Kidney (tissue), 11 donors: ENCODE data around the gene PVRIG. TPM values are rescaled to one million over a fixed set of nuclear protein-coding genes. Genes with fewer than 3 reads are reported as not detected.
"Not testable (repeated sequence)": the region's sequence is repeated elsewhere in the genome, so short reads cannot be mapped to it uniquely, and the experiment has no call there.

Experiments
- DNase-seq, 5 donors: peaks; one replicate each; pipeline ENCODE4 v3.0.0-alpha.2; 2013 to 2020
- FAIRE-seq: peaks from 2 replicates; lab custom pipeline; 2012; peaks lifted over from hg19 to GRCh38; lab: Jason Lieb, UNC
- H3K27ac ChIP-seq, 2 donors: one replicate each; pipeline ENCODE4 v1.7.0; 2013; ENCODE audit warnings: low read depth in 2 of 2, low read length in 2 of 2, inconsistent platforms in 1 of 2
- H3K27me3 ChIP-seq: one replicate; pipeline ENCODE4 v1.7.1; 2013; ENCODE audit warnings: low read length, inconsistent platforms; ENCODE audit not compliant: control insufficient read depth, insufficient read depth
- H3K36me3 ChIP-seq, 3 donors: one replicate each; pipeline versions ENCODE4 v1.7.0 to v1.7.1; 2013; ENCODE audit warnings: low read length in 3 of 3, control low read depth in 1 of 3, inconsistent platforms in 1 of 3; ENCODE audit not compliant: insufficient read depth in 3 of 3, control insufficient read depth in 2 of 3
- H3K4me1 ChIP-seq, 3 donors: one replicate each; pipeline versions ENCODE4 v1.7.0 to v1.7.1; 2013; ENCODE audit warnings: low read length in 3 of 3, inconsistent platforms in 1 of 3, low read depth in 1 of 3; ENCODE audit not compliant: control insufficient read depth in 2 of 3, insufficient read depth in 2 of 3
- H3K4me3 ChIP-seq, 3 donors: one replicate each; pipeline versions ENCODE4 v1.7.0 to v1.8.1; 2013; ENCODE audit warnings: low read length in 3 of 3, control low read depth in 1 of 3, inconsistent platforms in 1 of 3
- H3K9ac ChIP-seq, 3 donors: one replicate each; pipeline versions ENCODE4 v1.7.0 to v1.7.1; 2013; ENCODE audit warnings: low read length in 3 of 3, control low read depth in 1 of 3, inconsistent platforms in 1 of 3
- H3K9me3 ChIP-seq, 3 donors: one replicate each; pipeline versions ENCODE4 v1.7.0 to v1.7.1; 2013; ENCODE audit warnings: low read length in 3 of 3, control low read depth in 1 of 3, inconsistent platforms in 1 of 3; ENCODE audit not compliant: control insufficient read depth in 2 of 3, insufficient read depth in 1 of 3
- intact Hi-C: fragments of 100-400 bp; cut with DNase I; formaldehyde crosslinking; loops from one replicate; pipeline ENCODE4 v1.11.1; 2022
- polyA plus RNA-seq: library from polyadenylated mRNA; stranded (reverse); fragments of 350-450 nt; fragmentation: Illumina TruSeq; extraction: RNeasy Lipid Tissue Mini Kit (QIAGEN cat#74804); gene quantifications from one replicate; pipeline ENCODE4 v1.2.3, GENCODE V29; 2014; ENCODE audit warnings: low read depth, low replicate concordance; ENCODE audit not compliant: insufficient read depth
- total RNA-seq: library from RNA; stranded (reverse); fragmentation: NEBNext Ultra II Directional; extraction: Animal tissue kit (Norgen Biotek cat#: 25700); gene quantifications from one replicate; pipeline ENCODE4 v1.2.1, GENCODE V29; 2021
- donor health status: control.
- donor health status: control.
- donor health status: DM: yes; HTN: yes; CAD: no.
- donor health status: Normal renal cell carcinoma (clear cell type).

The PVRIG gene
- total and polyA plus RNA-seq, 2 donors from 2014 or later, result 3.2 TPM; not detected in 1

GRCh38 chr7:100270046-100270918 lies 50.5 kb downstream of the PVRIG start:
- FAIRE-seq, result not testable (repeated sequence)

More at GRCh38 chr7:100270046-100270918, 50.5 kb downstream of the PVRIG start:
- intact Hi-C loops, H3K27me3 ChIP-seq, H3K36me3 ChIP-seq, H3K9me3 ChIP-seq, H3K4me1 ChIP-seq: not testable (repeated sequence)
- DNase-seq, result peak; percentile 24 to 86 (median 37)
- Histone ChIP-seq H3K4me3 (peak overlapping the region; percentile 48 to 59 (median 50)), H3K9ac (peak overlapping the region in 1 of 3 donors; percentile 61), H3K27ac (peak overlapping the region; percentile 54 to 80)

Other genes with a start within 250 kb of the PVRIG start
- 10.0 TPM for gene AZGP1, start 243.9 kb upstream of the PVRIG start, total RNA-seq
- 198 TPM for gene AZGP1, start 243.9 kb upstream of the PVRIG start, polyA plus RNA-seq
- 76.6 TPM for gene ZKSCAN1, start 204.4 kb upstream of the PVRIG start, total RNA-seq
- 7.7 TPM for gene ZKSCAN1, start 204.4 kb upstream of the PVRIG start, polyA plus RNA-seq
- 12.4 TPM for gene ZSCAN21, start 170.2 kb upstream of the PVRIG start, total RNA-seq
- 10.8 TPM for gene ZSCAN21, start 170.2 kb upstream of the PVRIG start, polyA plus RNA-seq
- gene ZNF3, start 138.2 kb upstream of the PVRIG start, total RNA-seq, result 30.8 TPM
- gene ZNF3, start 138.2 kb upstream of the PVRIG start, polyA plus RNA-seq, result 15.8 TPM
- 89.1 TPM for gene COPS6, start 131.0 kb upstream of the PVRIG start, total RNA-seq
- 166 TPM for gene COPS6, start 131.0 kb upstream of the PVRIG start, polyA plus RNA-seq
- gene MCM7, start 118.6 kb upstream of the PVRIG start, total RNA-seq, result 47.2 TPM
- 21.0 TPM for gene MCM7, start 118.6 kb upstream of the PVRIG start, polyA plus RNA-seq
- gene AP4M1, start 118.3 kb upstream of the PVRIG start, total RNA-seq, result 22.8 TPM
- 16.4 TPM for gene AP4M1, start 118.3 kb upstream of the PVRIG start, polyA plus RNA-seq
- 62.7 TPM for gene TAF6, start 100.6 kb upstream of the PVRIG start, total RNA-seq
- 41.3 TPM for gene TAF6, start 100.6 kb upstream of the PVRIG start, polyA plus RNA-seq
- gene CNPY4, start 100.3 kb upstream of the PVRIG start, total RNA-seq, result 11.6 TPM
- 22.0 TPM for gene CNPY4, start 100.3 kb upstream of the PVRIG start, polyA plus RNA-seq
- 2.4 TPM for gene MBLAC1, start 93.0 kb upstream of the PVRIG start, total RNA-seq
- 3.7 TPM for gene MBLAC1, start 93.0 kb upstream of the PVRIG start, polyA plus RNA-seq
- 122 TPM for gene LAMTOR4, start 71.0 kb upstream of the PVRIG start, total RNA-seq
- 470 TPM for gene LAMTOR4, start 71.0 kb upstream of the PVRIG start, polyA plus RNA-seq
- gene TRAPPC14, start 61.2 kb upstream of the PVRIG start, total RNA-seq, result 27.1 TPM
- 14.8 TPM for gene TRAPPC14, start 61.2 kb upstream of the PVRIG start, polyA plus RNA-seq
- 3.2 TPM for gene GAL3ST4, start 51.3 kb upstream of the PVRIG start, total RNA-seq
- gene GAL3ST4, start 51.3 kb upstream of the PVRIG start, polyA plus RNA-seq, result 1.2 TPM
- gene GPC2, start 42.6 kb upstream of the PVRIG start, total RNA-seq, result 1.8 TPM
- 0.73 TPM for gene GPC2, start 42.6 kb upstream of the PVRIG start, polyA plus RNA-seq
- 3.7 TPM for gene STAG3, start 42.0 kb upstream of the PVRIG start, total RNA-seq
- 3.4 TPM for gene STAG3, start 42.0 kb upstream of the PVRIG start, polyA plus RNA-seq
- not detected for gene SPDYE3, start 87.8 kb downstream of the PVRIG start, total RNA-seq
- gene SPDYE3, start 87.8 kb downstream of the PVRIG start, polyA plus RNA-seq, result not detected
- 76.4 TPM for gene PILRB, start 138.2 kb downstream of the PVRIG start, total RNA-seq
- 45.0 TPM for gene PILRB, start 138.2 kb downstream of the PVRIG start, polyA plus RNA-seq
- 18.8 TPM for gene PILRA, start 153.5 kb downstream of the PVRIG start, total RNA-seq
- 15.4 TPM for gene PILRA, start 153.5 kb downstream of the PVRIG start, polyA plus RNA-seq
- 3.0 TPM for gene ZCWPW1, start 208.8 kb downstream of the PVRIG start, total RNA-seq
- gene ZCWPW1, start 208.8 kb downstream of the PVRIG start, polyA plus RNA-seq, result 7.9 TPM
- 47.2 TPM for gene MEPCE, start 209.9 kb downstream of the PVRIG start, total RNA-seq
- gene MEPCE, start 209.9 kb downstream of the PVRIG start, polyA plus RNA-seq, result 33.4 TPM
- gene PPP1R35, start 216.5 kb downstream of the PVRIG start, total RNA-seq, result 41.7 TPM
- 40.2 TPM for gene PPP1R35, start 216.5 kb downstream of the PVRIG start, polyA plus RNA-seq
- 0.54 TPM for gene SPACDR, start 244.3 kb downstream of the PVRIG start, total RNA-seq
- gene SPACDR, start 244.3 kb downstream of the PVRIG start, polyA plus RNA-seq, result not detected